DOHH2 (cell line): Measurements from ENCODE around the gene TMED10.

Source experiments
- CTCF ChIP-seq: fragments of 200-600 bp; sonication (generic); IDR thresholded peaks from one replicate; pipeline ENCODE4 v1.5.1; 2014; ENCODE audit warnings: antibody characterized with exemption, mild to moderate bottlenecking, low read depth, low read length; ENCODE audit not compliant: poor library complexity, severe bottlenecking
- EZH2phosphoT487 ChIP-seq: fragments of 200-600 bp; sonication (generic); IDR thresholded peaks from 2 replicates; pipeline ENCODE4 v1.6.1; 2017; ENCODE audit warnings: borderline replicate concordance, mild to moderate bottlenecking, antibody characterized with exemption, low read length, moderate library complexity, mixed read lengths

- peak; percentile 18 for TF ChIP-seq CTCF
- TF ChIP-seq EZH2phosphoT487 = no peak
Measured at GRCh38 chr14:75176142-75176820, at the start of gene TMED10.
